Endothelial cell of umbilical vein (primary cell): Measurements from ENCODE around the gene SLC6A6. TPM values are rescaled to one million over a fixed set of nuclear protein-coding genes. Genes with fewer than 3 reads are reported as not detected.

Experiments used
- BruUV-seq: library from RNA; stranded (reverse); fragments of 400-500 nt; replicated peaks from 2 replicates; lab custom pipeline; 2021; lab: Mats Ljungman, UMichigan
- CTCF ChIA-PET: fragments of 300-600, 350-600 bp; sonication (Branson Sonifier 250); formaldehyde crosslinking; loops from one replicate; lab custom pipeline; 2021; ENCODE audit warnings: antibody characterized with exemption, inconsistent platforms; lab: Charles Lee
- POLR2A ChIA-PET: fragments of 300-600, 350-600 bp; sonication (Branson Sonifier 250); formaldehyde crosslinking; loops from one replicate; lab custom pipeline; 2021; ENCODE audit warnings: antibody characterized with exemption, inconsistent platforms; lab: Charles Lee
- DNase-seq: peaks from one replicate; pipeline ENCODE4 v3.0.0-alpha.2; 2011; ENCODE audit warnings: low read depth, low spot score
- FAIRE-seq: peaks from 2 replicates; lab custom pipeline; 2011; peaks lifted over from hg19 to GRCh38; lab: Jason Lieb, UNC
- H2AFZ ChIP-seq: 2 replicates; pipeline ENCODE4 v1.6.0; 2012; ENCODE audit warnings: low read depth, low read length, control low read depth, inconsistent platforms
- H3K27ac ChIP-seq: 2 replicates; pipeline ENCODE4 v1.5.1; 2011; ENCODE audit warnings: low read depth, mild to moderate bottlenecking, control low read depth, low read length, moderate library complexity; ENCODE audit not compliant: insufficient read depth
- H3K27me3 ChIP-seq, 2 experiments: 2 replicates each; pipeline versions ENCODE4 v1.6.0 to v1.6.1; 2011; ENCODE audit warnings: low read length in 2 of 2, mixed read lengths in 1 of 2; ENCODE audit not compliant: control insufficient read depth in 2 of 2, insufficient read depth in 2 of 2
- H3K36me3 ChIP-seq, 2 experiments: 2 replicates in 1 of 2; 3 replicates in 1 of 2; pipeline ENCODE4 v1.5.1; 2011; ENCODE audit warnings: low read length in 2 of 2, mild to moderate bottlenecking in 1 of 2, moderate library complexity in 1 of 2; ENCODE audit not compliant: control insufficient read depth in 2 of 2, insufficient read depth in 2 of 2; ENCODE audit errors: extremely low read depth in 1 of 2
- H3K4me1 ChIP-seq: 3 replicates; pipeline ENCODE4 v1.5.1; 2011; ENCODE audit warnings: mild to moderate bottlenecking, low read length; ENCODE audit not compliant: control insufficient read depth, insufficient read depth; ENCODE audit errors: extremely low read depth
- H3K4me2 ChIP-seq: 2 replicates; pipeline ENCODE4 v1.6.1; 2011; ENCODE audit warnings: low read length, control low read depth, mixed read lengths; ENCODE audit not compliant: insufficient read depth
- H3K4me3 ChIP-seq, 3 experiments: fragments of 200-600 bp in 1 of 3; sonication (generic), shearing (Covaris generic) in 1 of 3; replicated peaks in 1 of 3; 2 replicates each; pipeline ENCODE4 v1.5.1; 2011 to 2016; ENCODE audit warnings: control low read depth in 3 of 3, low read length in 3 of 3, mild to moderate bottlenecking in 2 of 3, inconsistent platforms in 1 of 3, low read depth in 1 of 3, moderate library complexity in 1 of 3; ENCODE audit not compliant: insufficient read depth in 1 of 3
- H3K79me2 ChIP-seq: 2 replicates; pipeline ENCODE4 v1.6.0; 2012; ENCODE audit warnings: low read length, inconsistent platforms; ENCODE audit not compliant: control insufficient read depth, insufficient read depth
- H3K9ac ChIP-seq: replicated peaks from 2 replicates; pipeline ENCODE3; 2011; ENCODE audit warnings: low read length, control low read depth; ENCODE audit not compliant: insufficient read depth; ENCODE audit errors: extremely low read depth
- H3K9me1 ChIP-seq: replicated peaks from 3 replicates; pipeline ENCODE4 v1.6.0; 2011; ENCODE audit warnings: mild to moderate bottlenecking, low read length; ENCODE audit not compliant: control insufficient read depth, insufficient read depth; ENCODE audit errors: extremely low read depth
- H3K9me3 ChIP-seq: replicated peaks from 2 replicates; pipeline ENCODE4 v1.5.1; 2012; ENCODE audit warnings: low read length, inconsistent platforms; ENCODE audit not compliant: control insufficient read depth, insufficient read depth
- H4K20me1 ChIP-seq: replicated peaks from 2 replicates; pipeline ENCODE3; 2011; ENCODE audit warnings: mild to moderate bottlenecking, low read length; ENCODE audit not compliant: control insufficient read depth, insufficient read depth; ENCODE audit errors: extremely low read depth
- CTCF ChIP-seq, 2 donors: IDR thresholded peaks; 1 replicate in 1 of 2; 2 replicates in 1 of 2; pipeline ENCODE4 v1.5.1; 2011; ENCODE audit warnings: low read length in 2 of 2, mild to moderate bottlenecking in 2 of 2, moderate library complexity in 2 of 2, control low read depth in 1 of 2, inconsistent platforms in 1 of 2, low read depth in 1 of 2; ENCODE audit not compliant: insufficient read depth in 1 of 2; ENCODE audit errors: extremely low read depth in 1 of 2
- EZH2 ChIP-seq: IDR thresholded peaks from 2 replicates; pipeline ENCODE4 v1.6.1; 2012; ENCODE audit warnings: borderline replicate concordance, low read depth, mild to moderate bottlenecking, moderate library complexity, low read length, inconsistent platforms; ENCODE audit not compliant: severe bottlenecking
- FOS ChIP-seq: IDR thresholded peaks from 2 replicates; pipeline ENCODE4 v1.6.1; 2011; ENCODE audit warnings: mild to moderate bottlenecking, low read length, moderate library complexity, borderline replicate concordance; ENCODE audit not compliant: insufficient read depth
- GATA2 ChIP-seq: IDR thresholded peaks from 2 replicates; pipeline ENCODE4 v1.7.0; 2011; ENCODE audit warnings: low read depth, mild to moderate bottlenecking, moderate library complexity, mixed read lengths, low read length; ENCODE audit not compliant: insufficient read length, insufficient read depth
- JUN ChIP-seq: IDR thresholded peaks from 2 replicates; pipeline ENCODE4 v1.6.1; 2011; ENCODE audit warnings: borderline replicate concordance, low read depth; ENCODE audit not compliant: insufficient read length, insufficient read depth
- MAX ChIP-seq: IDR thresholded peaks from 2 replicates; pipeline ENCODE4 v1.6.1; 2011; ENCODE audit not compliant: insufficient read depth, insufficient read length
- MYC ChIP-seq: IDR thresholded peaks from one replicate; pipeline ENCODE4 v1.6.1; 2011; ENCODE audit warnings: mild to moderate bottlenecking, low read depth, low read length
- POLR2A ChIP-seq: IDR thresholded peaks from 2 replicates; pipeline ENCODE4 v1.6.1; 2012; ENCODE audit warnings: low read depth, mild to moderate bottlenecking, control low read depth, low read length
- POLR2AphosphoS5 ChIP-seq: IDR thresholded peaks from 2 replicates; pipeline ENCODE4 v1.6.1; 2012; ENCODE audit warnings: low read depth, mild to moderate bottlenecking, control low read depth, low read length, moderate library complexity; ENCODE audit not compliant: insufficient read depth
- dilution Hi-C: fragments of 300-500 bp; cut with MboI; formaldehyde crosslinking; loops from one replicate; pipeline ENCODE4 v1.15.0; 2019; ENCODE audit warnings: low sequenced_read_pairs; ENCODE audit not compliant: extremely low pct_ligation_motif_present
- intact Hi-C: fragments of 100-400 bp; cut with micrococcal nuclease; formaldehyde crosslinking; loops from one replicate; pipeline ENCODE4 v1.10.0; 2022
- polyA plus RNA-seq, 4 experiments: library from polyadenylated mRNA; depleted of rRNA in 3 of 4; stranded (reverse) in 3 of 4; unstranded in 1 of 4; fragments of >200 nt; gene quantifications; 2 replicates each; pipeline versions ENCODE4 v1.2.1 to v1.2.3, GENCODE V29; 2011 to 2012; ENCODE audit warnings: missing spikeins in 1 of 4
- total RNA-seq: library from RNA; stranded (reverse); gene quantifications from 2 replicates; pipeline ENCODE4 v1.2.3, GENCODE V29; 2021

Gene SLC6A6
- total and polyA plus RNA-seq, 2 donors (not counting 3 experiments of a cell fraction or from before 2014, with no cell fraction given): 25.7 to 38.0 TPM

GRCh38 chr3:14459384-14459783, 57.0 kb downstream of the SLC6A6 start:
- intact Hi-C loops: no loop called here

More at GRCh38 chr3:14459384-14459783, 57.0 kb downstream of the SLC6A6 start:
- H3K36me3 ChIP-seq: no peaks in the 10 kb centered on the region
- no peak for TF ChIP-seq GATA2
- no peak for TF ChIP-seq MAX
- no peak for TF ChIP-seq FOS
- no peak for TF ChIP-seq MYC
- TF ChIP-seq EZH2: no peak
- TF ChIP-seq JUN: no peak
- TF ChIP-seq POLR2AphosphoS5: no peak
- no peak for TF ChIP-seq POLR2A
- TF ChIP-seq CTCF (IDR thresholded peaks at IDR 0.05; ENCODE audit: extremely low read depth in 1 of 2, insufficient read depth in 1 of 2, low read depth in 1 of 2, low read length in 2 of 2): no peak
- no peaks in the 10 kb centered on the region for H3K9me1 ChIP-seq
- no peak overlapping the region for H3K4me3 ChIP-seq
- H3K79me2 ChIP-seq: no peaks in the 10 kb centered on the region
- ChIA-PET CTCF (interaction anchor here (1.0 to 3.5 kb wide), 7 partner anchors 8 to 563 kb away, joined by 3 to 26 read pairs (median 4); partner anchors contain the start of gene SLC6A6), POLR2A (interaction anchor here (1.6 kb wide), 1 partner anchor 281 kb away, joined by 3 read pairs; the partner anchor contains the start of gene LSM3)
- H3K4me1 ChIP-seq: peaks cover 38% of the 10 kb centered on the region
- no peaks in the 10 kb centered on the region for H4K20me1 ChIP-seq
- no peak overlapping the region for H2AFZ ChIP-seq
- no peaks in the 10 kb centered on the region for H3K9me3 ChIP-seq
- H3K27ac ChIP-seq: no peak overlapping the region
- no peaks in the 10 kb centered on the region for H3K27me3 ChIP-seq
- DNase-seq (no peak), FAIRE-seq (peak; percentile 46)
- no peak overlapping the region for H3K9ac ChIP-seq
- dilution Hi-C loops: no loop called here
- BruUV-seq: no TSS peak
- no peak overlapping the region for H3K4me2 ChIP-seq
